NCI-H1436 treated with DMSO at 0.1 percent for 48 hours (cell line): ENCODE results near the gene SLC6A6.

Experiments
- DNase-seq: peaks from one replicate; lab custom pipeline; 2025; lab: John Stamatoyannopoulos, UW

Gene SLC6A6

GRCh38 chr3:14454639-14455310 lies 52.4 kb downstream of the SLC6A6 start:
- no peak for DNase-seq

DNA sequence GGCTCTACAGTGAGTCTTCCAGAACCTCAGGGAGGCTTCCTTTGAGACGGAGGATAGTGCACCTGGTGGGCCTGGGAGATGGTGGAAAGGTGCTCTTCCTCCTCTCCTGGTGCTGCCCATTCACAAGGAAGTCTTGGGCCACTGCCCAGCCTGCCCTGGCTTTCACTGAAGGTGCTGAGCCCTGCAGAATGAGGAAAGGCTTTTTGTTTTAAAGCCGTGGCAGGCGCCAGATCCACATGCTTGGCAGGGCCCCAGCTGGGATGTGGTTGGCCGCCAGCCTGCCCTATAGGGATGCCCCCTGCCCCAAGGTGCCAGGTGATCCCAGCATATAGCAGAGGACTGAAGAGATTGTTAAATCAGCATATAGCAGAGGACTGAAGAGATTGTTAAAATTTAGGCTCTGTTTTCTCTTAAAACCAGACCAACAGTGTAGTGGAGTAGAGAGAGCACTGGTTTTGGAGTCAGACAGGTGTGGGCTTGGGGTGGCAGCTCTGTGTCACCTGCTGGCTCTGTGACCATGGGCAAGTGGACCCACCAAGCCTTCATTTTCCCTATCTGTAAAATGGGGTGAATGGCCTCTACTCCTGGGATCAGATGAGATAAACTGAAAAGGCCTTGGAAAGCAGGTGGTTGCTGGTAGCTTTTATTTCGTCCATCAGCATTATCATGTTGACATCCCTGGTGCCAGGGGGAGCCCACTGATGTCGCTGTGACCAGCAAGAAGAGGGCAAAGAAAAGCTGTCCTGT lies 53.3 kb downstream of the SLC6A6 start:
- DNase-seq = no peak

DNA sequence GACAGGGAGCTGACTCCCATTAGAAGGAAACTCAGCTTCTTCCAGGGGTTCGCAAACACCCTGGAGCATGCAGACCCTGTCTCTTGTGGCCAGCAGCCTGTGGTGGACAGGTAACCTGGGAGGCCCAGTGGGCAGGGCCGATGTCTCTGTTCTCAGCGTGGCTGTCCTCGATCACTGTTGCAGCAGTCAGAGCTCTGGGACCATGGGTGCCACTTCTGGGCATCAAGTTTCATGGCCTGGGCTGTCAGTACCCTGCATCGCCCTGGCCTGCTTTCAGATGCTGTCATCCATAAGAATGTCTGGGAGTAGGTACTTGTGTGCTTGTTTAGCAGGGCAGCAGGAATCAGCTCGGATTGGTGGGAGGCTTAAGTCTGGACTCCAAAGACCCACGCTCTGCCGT lies 54.4 kb downstream of the SLC6A6 start:
- no peak for DNase-seq

DNA sequence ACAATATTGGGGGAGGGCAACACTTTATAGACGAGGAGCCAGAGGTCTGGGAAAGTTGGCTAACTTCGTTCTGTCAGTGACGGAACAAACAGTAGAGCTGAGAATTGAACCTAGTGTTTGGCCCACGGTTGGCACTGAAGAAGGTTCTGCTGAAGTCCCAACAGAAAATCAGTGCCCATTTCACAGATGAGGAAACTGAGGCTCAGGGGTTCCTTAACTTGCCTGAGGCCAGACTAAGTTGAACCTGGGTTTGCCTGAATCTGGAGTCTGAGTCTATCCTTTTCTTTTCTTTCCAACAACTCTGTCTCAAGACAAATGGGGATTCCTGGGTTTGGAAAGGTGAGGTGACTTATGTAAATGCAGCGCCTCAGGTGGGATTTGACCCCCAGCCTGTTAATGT lies 55.1 kb downstream of the SLC6A6 start:
- DNase-seq = no peak

DNA sequence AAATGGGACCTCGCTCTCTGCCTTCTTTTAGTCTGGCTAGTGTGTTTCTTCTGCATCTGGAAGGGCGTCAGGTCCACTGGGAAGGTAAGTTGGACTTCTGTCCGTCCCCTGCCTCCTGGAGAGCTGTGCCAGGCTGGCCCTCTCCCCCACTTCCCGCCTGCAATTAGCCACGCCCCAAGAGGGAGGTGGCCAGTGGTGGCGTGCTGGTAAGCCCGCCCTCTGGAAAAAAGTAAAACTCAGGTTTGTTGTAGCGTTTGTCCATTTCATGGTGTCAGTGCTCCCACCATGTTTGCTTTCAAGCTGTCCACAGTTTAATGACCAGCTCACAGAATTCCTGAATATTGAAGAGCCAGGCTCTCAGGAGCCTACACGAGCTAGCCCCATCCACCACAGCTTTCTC lies 55.6 kb downstream of the SLC6A6 start:
- DNase-seq = no peak

DNA sequence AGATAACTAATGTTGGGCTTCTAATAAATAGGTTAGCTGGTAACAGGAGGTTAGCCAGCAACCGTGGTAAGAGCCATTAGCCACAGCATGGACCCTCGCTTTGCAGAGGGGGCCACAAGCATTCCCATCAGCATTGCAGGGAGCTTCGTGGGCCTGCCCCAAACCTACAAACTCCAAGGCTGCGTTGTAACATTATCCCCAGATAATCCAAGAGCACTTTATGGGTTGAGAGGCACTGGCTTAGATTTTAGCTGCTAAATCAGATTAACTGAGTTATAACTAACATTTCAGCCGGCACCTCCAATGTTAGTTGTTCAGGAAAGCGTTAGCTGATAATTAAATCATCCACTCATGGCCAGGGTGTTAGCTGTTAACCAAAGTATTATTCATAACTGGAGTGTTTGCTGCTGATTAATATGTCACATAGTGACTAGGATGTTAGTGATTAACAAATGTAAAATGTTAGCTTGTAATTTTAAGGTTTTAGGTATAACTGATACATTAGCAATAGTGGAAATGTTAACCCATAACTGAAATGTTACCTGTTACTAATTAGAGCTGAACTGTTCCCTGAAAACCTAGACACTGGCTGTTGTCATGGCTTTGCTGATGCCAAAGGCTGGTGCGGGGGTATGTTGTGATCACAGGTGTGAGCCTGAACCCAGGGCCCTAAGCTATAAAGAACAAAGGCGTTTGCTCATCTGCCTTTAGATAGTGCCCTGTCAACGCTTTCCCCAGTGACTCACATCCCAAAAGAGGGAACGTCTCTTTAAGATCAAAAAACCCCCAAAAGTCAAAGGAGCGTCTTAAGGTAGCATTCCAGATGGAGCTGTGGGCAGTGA lies 56.2 kb downstream of the SLC6A6 start:
- no peak for DNase-seq

- DNase-seq = no peak
These were observed 57.0 kb downstream of the SLC6A6 start for GRCh38 chr3:14459384-14459783.

DNA sequence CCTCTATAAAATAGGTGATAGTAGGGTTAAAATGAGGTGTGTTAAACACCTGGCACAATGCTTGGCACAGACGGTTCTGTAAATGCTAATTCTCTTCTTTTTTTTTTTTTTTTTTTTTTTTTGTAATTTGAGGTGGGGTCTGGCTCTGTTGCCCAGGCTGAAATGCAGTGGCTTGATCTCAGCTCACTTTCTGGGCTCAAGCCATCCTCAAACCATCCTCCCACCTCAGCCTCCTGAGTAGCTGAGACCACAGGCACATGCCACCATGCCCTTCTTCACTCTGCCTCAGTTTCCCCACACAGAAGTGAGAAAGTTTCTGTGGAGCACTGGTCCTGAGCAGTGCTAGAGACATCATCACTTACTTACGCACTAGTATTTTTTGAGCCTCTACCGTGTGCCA lies 57.4 kb downstream of the SLC6A6 start:
- DNase-seq = no peak

GRCh38 chr3:14460342-14461005 lies 58.1 kb downstream of the SLC6A6 start:
- DNase-seq = no peak

GRCh38 chr3:14461006-14461747 lies 58.8 kb downstream of the SLC6A6 start:
- DNase-seq = no peak

DNA sequence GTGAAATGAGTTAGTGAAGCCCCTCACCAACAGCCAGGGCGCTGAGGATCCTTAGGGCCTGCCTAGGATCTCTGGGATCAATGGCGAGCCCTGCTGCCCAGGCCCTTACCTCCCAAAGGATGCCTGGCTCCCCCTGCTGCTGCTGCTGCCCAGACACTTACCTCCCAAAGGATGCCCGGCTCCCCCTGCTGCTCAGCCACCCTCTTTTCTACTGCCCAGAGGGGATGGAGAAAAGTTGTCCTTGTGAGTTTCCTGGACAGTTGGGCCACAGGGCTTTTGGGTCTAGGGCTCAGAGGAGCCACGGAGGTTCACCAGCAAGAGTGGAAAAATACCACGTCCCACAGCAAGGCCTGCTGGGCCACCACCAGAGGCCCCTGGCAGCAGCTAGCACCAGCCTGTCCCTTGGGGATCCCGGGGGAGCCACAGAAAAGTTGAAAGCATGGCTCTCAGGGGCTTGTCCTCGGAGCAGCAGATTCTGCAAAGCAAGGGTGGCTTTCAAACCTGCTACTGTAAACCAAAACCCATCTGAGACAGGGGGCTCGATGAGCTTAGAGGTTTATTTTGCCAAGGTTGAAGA lies 59.4 kb downstream of the SLC6A6 start:
- DNase-seq = no peak

- DNase-seq = no peak
These were observed 60.3 kb downstream of the SLC6A6 start for GRCh38 chr3:14462738-14463137.

GRCh38 chr3:14463330-14464140 lies 61.1 kb downstream of the SLC6A6 start:
- no peak for DNase-seq

- DNase-seq = no peak
These were observed 61.7 kb downstream of the SLC6A6 start for GRCh38 chr3:14464141-14464465.

- DNase-seq = no peak
These were observed 62.1 kb downstream of the SLC6A6 start for GRCh38 chr3:14464521-14464920.

- no peak for DNase-seq
These were observed 63.0 kb downstream of the SLC6A6 start for GRCh38 chr3:14465425-14465824.

- DNase-seq = no peak
These were observed 63.9 kb downstream of the SLC6A6 start for GRCh38 chr3:14466179-14466903.

DNA sequence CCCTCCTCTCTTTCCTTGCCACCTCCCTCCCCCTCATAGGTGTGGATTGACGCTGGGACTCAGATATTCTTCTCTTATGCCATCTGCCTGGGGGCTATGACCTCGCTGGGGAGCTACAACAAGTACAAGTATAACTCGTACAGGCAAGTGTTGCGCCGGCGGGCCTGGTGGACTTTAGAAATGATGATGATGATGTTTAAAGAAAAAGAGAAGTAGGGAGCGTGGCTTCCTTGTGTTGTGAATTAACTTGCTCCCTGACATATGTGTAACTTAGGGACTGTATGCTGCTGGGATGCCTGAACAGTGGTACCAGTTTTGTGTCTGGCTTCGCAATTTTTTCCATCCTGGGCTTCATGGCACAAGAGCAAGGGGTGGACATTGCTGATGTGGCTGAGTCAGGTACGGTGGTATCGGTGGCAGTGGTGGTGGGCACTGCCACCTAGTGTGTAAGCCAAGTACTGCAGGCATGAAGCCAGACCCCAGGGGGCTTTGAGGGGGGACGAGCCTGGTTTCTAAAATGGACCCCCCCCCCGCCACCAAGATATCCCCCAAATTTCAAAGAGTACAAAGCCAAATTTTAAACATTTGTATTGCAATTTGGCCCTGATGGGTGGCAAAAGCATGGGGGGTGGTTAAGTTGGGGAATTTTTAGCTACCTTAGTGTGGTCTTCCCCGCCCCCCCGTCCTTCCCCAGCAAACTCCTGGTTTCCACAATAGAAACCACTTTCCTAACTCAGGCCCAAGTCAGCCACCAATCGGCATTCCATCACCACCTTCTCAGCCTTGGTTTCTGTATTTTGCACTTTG lies 65.6 kb downstream of the SLC6A6 start:
- DNase-seq = no peak

GRCh38 chr3:14468621-14468981 lies 66.2 kb downstream of the SLC6A6 start:
- DNase-seq = no peak
